Upper lobe of left lung (tissue), 6 donors: ENCODE data around the gene LDLRAD3. TPM values are rescaled to one million over a fixed set of nuclear protein-coding genes. Genes with fewer than 3 reads are reported as not detected.

Experiments
- ATAC-seq, 2 donors: fragments of 200-7000 bp; cut with Tn5 transposase; one replicate each; pipeline ENCODE4 v1.9.1; 2022; ENCODE audit warnings: mild to moderate bottlenecking in 2 of 2, moderate library complexity in 2 of 2; ENCODE audit not compliant: low FRiP score in 2 of 2
- DNase-seq, 2 donors: peaks; one replicate each; pipeline ENCODE4 v3.0.0-alpha.2; 2019 to 2020
- H3K27ac ChIP-seq, 4 donors: fragments of 200-600 bp; sonication (generic); one replicate each; pipeline ENCODE4 v1.5.1; 2016 to 2019
- H3K27me3 ChIP-seq, 4 donors: fragments of 200-600 bp; sonication (generic); one replicate each; pipeline ENCODE4 v1.5.1; 2017 to 2019
- H3K36me3 ChIP-seq, 4 donors: fragments of 200-600 bp; sonication (generic); one replicate each; pipeline ENCODE4 v1.5.1; 2016 to 2019
- H3K4me1 ChIP-seq, 4 donors: fragments of 200-600 bp; sonication (generic); one replicate each; pipeline ENCODE4 v1.5.1; 2018 to 2019
- H3K4me3 ChIP-seq, 4 donors: fragments of 200-600 bp; sonication (generic); one replicate each; pipeline ENCODE4 v1.5.1; 2017 to 2019; ENCODE audit warnings: mild to moderate bottlenecking in 2 of 4, moderate library complexity in 1 of 4
- H3K9me3 ChIP-seq, 4 donors: fragments of 200-600 bp; sonication (generic); one replicate each; pipeline ENCODE4 v1.5.1; 2018 to 2019
- EP300 ChIP-seq, 4 donors: sonication (generic); formaldehyde crosslinking; IDR thresholded peaks; one replicate each; pipeline ENCODE4 v1.5.1; 2017; ENCODE audit warnings: antibody characterized with exemption in 4 of 4, control low read depth in 2 of 4
- POLR2A ChIP-seq, 4 donors: fragments of 450-650 bp; IDR thresholded peaks; one replicate each; pipeline ENCODE4 v1.5.1; 2016 to 2017; ENCODE audit warnings: antibody characterized with exemption in 4 of 4, mild to moderate bottlenecking in 2 of 4
- POLR2AphosphoS5 ChIP-seq, 2 donors: sonication (generic); formaldehyde crosslinking; IDR thresholded peaks; one replicate each; pipeline ENCODE4 v1.5.1; 2017; ENCODE audit warnings: antibody characterized with exemption in 2 of 2
- WGBS, 2 donors: methylation state at CpG; one replicate each; pipeline ENCODE4 v1.1.5; 2017 to 2018; 5-methylcytosine and 5-hydroxymethylcytosine counted together
- total RNA-seq, 6 donors: library from RNA; depleted of rRNA in 4 of 6; stranded (reverse); fragments of >200 nt in 4 of 6; gene quantifications; one replicate each; pipeline versions ENCODE4 v1.1.0 to v1.2.1, GENCODE V29; 2016 to 2021
- TF ChIP-seq, protein P1 (sequence below), 6 experiments: fragments of 450-650 bp in 4 of 6; fragments of 200-600 bp in 2 of 6; sonication (generic) in 2 of 6; IDR thresholded peaks; one replicate each; pipeline ENCODE4 v1.5.1; 2016 to 2019; ENCODE audit warnings: antibody characterized with exemption in 6 of 6
- donor health status: DM: no; HTN: no; CAD: no; lungs with moderate emphysema.
- donor health status: DM: no; HTN: yes; CAD: no; lungs with severe emphysema.

The LDLRAD3 gene
- total RNA-seq, 6 donors from 2014 or later: 4.4 to 16.8 (median 7.4) TPM

DNA sequence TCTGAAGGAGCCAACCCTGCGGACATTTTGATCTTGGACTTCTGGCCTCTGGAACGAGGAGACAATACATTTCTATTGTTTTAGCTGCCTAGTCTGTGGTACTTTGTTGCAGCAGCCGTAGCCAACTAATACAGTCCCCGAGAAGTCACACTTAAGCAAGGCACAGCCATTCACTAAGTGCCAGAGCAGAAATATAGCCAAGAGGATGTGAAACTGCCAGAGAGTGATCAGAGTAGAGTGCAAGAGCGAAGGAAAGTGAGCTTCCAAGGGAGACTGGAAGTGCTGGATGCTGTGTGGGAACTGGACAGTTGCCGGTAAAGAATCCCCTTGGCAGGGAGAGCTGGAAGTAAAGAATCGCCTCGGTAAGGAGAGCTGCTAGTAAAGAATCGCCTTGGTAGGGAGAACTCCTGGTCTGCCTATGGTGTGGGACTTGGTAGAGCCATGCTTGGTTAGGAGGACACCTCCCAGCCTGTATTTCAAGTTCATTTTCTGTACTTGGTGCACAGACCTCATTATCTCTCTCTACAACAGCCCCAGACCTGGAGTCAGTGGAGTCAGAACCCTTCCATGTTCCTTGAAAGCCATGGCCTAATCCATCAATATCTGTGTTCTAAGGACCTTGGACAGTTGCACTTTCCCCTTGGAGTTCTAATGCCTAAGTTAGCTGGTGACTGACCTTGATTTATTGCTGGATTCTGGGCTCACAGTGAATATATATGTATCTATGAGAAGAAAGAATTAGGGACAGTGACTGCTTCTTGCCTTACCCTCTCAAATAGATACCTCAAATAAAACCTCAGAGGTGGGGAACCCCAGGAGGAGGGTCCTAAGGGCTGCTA is 162.1 kb downstream of the LDLRAD3 start:
- ATAC-seq (no peak), DNase-seq (no peak)
- Histone ChIP-seq H3K27me3 (no peaks in the 10 kb centered on the region), H3K4me3 (no peak overlapping the region), H3K9me3 (no peaks in the 10 kb centered on the region), H3K36me3 (no peaks in the 10 kb centered on the region), H3K27ac (no peak overlapping the region), H3K4me1 (no peaks in the 10 kb centered on the region)
- 72 to 91% methylated on average over 9 of the region's 9 CpGs for WGBS, 2 donors
- no peak for TF ChIP-seq POLR2AphosphoS5 (IDR thresholded peaks at IDR 0.05)
- TF ChIP-seq, protein P1, sequence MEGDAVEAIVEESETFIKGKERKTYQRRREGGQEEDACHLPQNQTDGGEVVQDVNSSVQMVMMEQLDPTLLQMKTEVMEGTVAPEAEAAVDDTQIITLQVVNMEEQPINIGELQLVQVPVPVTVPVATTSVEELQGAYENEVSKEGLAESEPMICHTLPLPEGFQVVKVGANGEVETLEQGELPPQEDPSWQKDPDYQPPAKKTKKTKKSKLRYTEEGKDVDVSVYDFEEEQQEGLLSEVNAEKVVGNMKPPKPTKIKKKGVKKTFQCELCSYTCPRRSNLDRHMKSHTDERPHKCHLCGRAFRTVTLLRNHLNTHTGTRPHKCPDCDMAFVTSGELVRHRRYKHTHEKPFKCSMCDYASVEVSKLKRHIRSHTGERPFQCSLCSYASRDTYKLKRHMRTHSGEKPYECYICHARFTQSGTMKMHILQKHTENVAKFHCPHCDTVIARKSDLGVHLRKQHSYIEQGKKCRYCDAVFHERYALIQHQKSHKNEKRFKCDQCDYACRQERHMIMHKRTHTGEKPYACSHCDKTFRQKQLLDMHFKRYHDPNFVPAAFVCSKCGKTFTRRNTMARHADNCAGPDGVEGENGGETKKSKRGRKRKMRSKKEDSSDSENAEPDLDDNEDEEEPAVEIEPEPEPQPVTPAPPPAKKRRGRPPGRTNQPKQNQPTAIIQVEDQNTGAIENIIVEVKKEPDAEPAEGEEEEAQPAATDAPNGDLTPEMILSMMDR (IDR thresholded peaks at IDR 0.05): no peak
- TF ChIP-seq POLR2A (IDR thresholded peaks at IDR 0.05): no peak
- no peak for TF ChIP-seq EP300 (IDR thresholded peaks at IDR 0.05)

DNA sequence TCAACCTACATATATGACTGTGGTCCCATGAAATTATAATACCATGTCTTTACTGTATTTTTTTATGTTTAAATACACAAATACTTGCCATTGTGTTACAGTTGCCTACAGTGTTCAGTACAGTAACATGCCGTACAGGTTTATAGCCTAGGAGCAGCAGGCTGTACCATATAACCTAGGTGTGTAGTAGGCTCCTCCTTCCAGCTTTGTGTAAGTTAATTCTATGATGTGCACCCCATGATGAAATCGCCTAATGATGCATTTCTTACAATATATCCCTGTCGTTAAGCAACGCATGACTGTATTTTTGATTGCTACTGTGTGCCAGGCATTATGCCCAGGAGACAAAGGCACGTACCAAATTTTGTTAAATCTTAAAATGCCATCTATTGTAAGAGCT is 163.7 kb downstream of the LDLRAD3 start:
- ATAC-seq (no peak), DNase-seq (no peak)
- Histone ChIP-seq H3K4me3 (no peak overlapping the region), H3K4me1 (no peaks in the 10 kb centered on the region), H3K36me3 (no peaks in the 10 kb centered on the region), H3K27ac (no peak overlapping the region), H3K27me3 (no peaks in the 10 kb centered on the region), H3K9me3 (no peaks in the 10 kb centered on the region)
- no peak for TF ChIP-seq POLR2AphosphoS5 (IDR thresholded peaks at IDR 0.05)
- no peak for TF ChIP-seq POLR2A (IDR thresholded peaks at IDR 0.05)
- TF ChIP-seq EP300 (IDR thresholded peaks at IDR 0.05): no peak
- TF ChIP-seq, protein P1 (IDR thresholded peaks at IDR 0.05): no peak
- 93 to 96% methylated on average over 5 of the region's 5 CpGs for WGBS, 2 donors

DNA sequence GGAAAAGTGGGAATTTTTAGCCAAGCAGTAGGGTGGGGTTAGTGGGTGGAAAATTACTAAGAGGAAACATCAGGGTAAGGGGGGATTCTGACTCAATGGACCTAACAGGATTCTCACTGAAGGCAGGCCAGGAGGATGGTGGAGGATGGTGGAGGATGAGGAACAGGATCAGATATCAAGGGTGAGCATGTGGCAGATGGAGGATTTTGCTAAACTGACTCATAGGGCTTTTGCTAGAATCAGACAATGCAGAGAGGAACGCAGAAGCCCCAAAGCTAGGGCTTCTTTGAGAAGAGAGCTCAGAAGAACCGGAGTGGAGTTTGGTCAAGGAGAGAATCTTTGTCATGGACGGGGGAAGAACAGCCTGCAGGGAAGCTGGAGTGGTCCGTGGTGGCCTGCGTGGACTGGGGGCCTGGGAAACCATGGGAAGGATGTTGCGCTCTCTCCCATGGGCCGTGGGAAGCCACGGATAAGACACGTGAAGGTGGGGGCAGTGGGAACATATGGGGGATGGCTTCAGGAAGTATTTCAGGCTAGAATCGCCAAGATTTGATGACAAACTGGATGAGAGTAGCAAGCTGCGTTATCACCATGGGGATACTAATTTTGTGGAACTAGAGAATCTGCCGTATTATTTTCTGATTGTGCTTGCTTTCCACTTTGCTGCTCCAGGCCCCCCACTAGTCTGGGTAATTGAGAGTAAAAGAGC is 165.2 kb downstream of the LDLRAD3 start:
- WGBS, 2 donors: 84 to 88% methylated on average over 12 of the region's 12 CpGs
- DNase-seq: no peak

DNA sequence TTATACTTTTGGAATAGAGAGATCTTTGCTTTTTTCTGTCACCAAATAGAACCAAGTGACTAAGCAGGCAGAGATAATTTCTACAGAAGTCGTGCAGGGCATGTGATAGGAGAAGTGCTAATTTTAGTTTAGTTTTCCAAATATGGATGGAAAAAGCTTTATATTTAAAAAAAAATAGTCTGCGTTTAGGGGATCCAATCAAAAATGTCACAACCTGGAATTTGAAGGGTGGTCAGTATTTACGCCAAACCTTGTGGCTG is 165.7 kb downstream of the LDLRAD3 start:
- Histone ChIP-seq H3K27ac (no peak overlapping the region), H3K27me3 (no peaks in the 10 kb centered on the region), H3K4me1 (no peaks in the 10 kb centered on the region), H3K36me3 (no peaks in the 10 kb centered on the region), H3K9me3 (peaks cover 0 to 5% (median 0%) of the 10 kb centered on the region in 4 donors), H3K4me3 (no peak overlapping the region)
- TF ChIP-seq EP300 (IDR thresholded peaks at IDR 0.05) (no peak), POLR2AphosphoS5 (IDR thresholded peaks at IDR 0.05) (no peak)
- 83 to 84% methylated on average over 3 of the region's 3 CpGs for WGBS, 2 donors
- DNase-seq: no peak
- no peak for ATAC-seq

More for the DNA sequence above, 165.2 kb downstream of the LDLRAD3 start:
- no peaks in the 10 kb centered on the region for H3K36me3 ChIP-seq
- H3K4me1 ChIP-seq: no peaks in the 10 kb centered on the region
- ATAC-seq: no peak
- peaks cover 0 to 5% (median 0%) of the 10 kb centered on the region in 4 donors for H3K9me3 ChIP-seq
- no peak overlapping the region for H3K4me3 ChIP-seq
- H3K27ac ChIP-seq: no peak overlapping the region
- TF ChIP-seq, protein P1 (IDR thresholded peaks at IDR 0.05): no peak
- TF ChIP-seq EP300 (IDR thresholded peaks at IDR 0.05): no peak
- TF ChIP-seq POLR2A (IDR thresholded peaks at IDR 0.05): no peak
- no peak for TF ChIP-seq POLR2AphosphoS5 (IDR thresholded peaks at IDR 0.05)
- H3K27me3 ChIP-seq: no peaks in the 10 kb centered on the region

DNA sequence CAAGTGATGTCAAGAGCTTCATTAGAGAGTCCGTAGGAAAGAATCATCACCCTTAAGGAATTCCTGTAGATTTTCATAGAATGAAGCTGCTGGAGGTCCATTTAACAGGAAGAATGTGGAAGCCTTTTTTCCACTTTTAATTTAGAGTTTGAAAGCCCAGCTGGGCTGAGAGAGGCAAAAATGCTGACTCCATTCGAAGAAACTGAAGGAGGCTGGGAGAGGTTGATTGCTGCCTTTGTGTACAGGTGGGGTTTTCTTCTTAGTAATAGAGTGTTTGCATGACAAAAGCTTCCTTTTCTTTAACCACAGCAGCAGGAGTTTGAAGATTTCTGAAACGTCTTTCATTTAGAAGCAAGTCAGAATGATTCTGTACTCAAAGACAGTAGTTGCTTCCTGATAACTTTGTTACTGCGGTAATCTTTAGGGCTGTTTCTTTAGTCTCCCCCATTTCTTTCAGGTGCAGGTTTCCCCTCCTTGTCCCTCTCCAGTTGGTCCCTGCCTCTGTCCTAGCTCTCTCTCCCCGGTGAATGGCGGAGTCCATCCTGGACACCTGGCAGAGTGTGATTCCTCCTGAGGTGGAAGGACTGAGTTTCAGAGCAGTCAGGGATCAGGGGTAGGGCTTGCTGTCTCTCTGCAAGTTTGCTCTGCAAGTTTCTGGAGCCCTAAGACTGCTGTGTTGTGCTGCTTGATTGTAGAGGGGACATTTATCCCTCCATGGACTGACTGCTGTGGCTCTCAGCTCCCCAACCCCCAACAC is 166.2 kb downstream of the LDLRAD3 start:
- H3K36me3 ChIP-seq: no peaks in the 10 kb centered on the region
- H3K27me3 ChIP-seq: no peaks in the 10 kb centered on the region
- 61 to 70% methylated on average over 6 of the region's 6 CpGs for whole genome bisulfite sequencing, 2 donors
- no peak overlapping the region for H3K4me3 ChIP-seq
- peaks cover 0 to 5% (median 0%) of the 10 kb centered on the region in 4 donors for H3K9me3 ChIP-seq
- DNase-seq (no peak), ATAC-seq (no peak)
- TF ChIP-seq POLR2AphosphoS5 (IDR thresholded peaks at IDR 0.05): no peak
- TF ChIP-seq, protein P1 (IDR thresholded peaks at IDR 0.05): no peak
- TF ChIP-seq POLR2A (IDR thresholded peaks at IDR 0.05): no peak
- no peak for TF ChIP-seq EP300 (IDR thresholded peaks at IDR 0.05)
- H3K4me1 ChIP-seq: no peaks in the 10 kb centered on the region
- no peak overlapping the region for H3K27ac ChIP-seq
